Measurements from ENCODE around the gene GPAT3.

The GPAT3 gene

DNA sequence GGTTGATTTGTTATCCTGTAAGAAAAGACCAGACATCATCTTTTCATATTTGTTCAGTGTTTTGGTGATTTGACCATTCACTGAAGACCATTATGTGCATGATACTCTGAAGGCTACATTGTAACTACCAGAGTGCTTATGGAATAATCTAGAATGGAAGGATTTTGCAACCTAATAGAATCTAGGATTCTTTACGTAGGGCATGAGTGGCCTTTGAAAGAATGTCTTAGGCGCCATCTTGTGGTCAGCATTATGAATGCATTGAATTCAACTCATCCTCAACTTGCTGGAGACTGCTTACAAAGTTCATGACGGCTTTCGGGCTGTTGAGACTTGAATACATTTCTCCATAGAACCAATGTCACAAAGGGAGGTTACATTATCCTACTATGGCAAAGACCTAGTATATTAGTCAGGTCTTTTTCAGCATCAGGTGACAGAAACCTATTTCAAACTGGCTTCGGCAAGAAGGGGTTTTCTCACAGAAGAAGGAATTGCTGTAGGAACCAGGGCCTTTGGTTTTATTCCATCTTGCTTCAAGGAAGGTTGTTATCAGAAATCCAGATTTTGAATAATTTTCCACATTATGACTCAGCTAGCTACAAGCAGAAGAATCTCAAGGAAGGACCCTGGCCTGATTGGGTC is 104.1 kb downstream of the GPAT3 start:
- H3K36me3 ChIP-seq (ENCODE audit: control insufficient read depth in 1 of 2, insufficient read depth in 2 of 2, low read length in 2 of 2) = no peaks in the 10 kb centered on the region
- H3K27me3 ChIP-seq (ENCODE audit: insufficient read depth, low read length) = no peaks in the 10 kb centered on the region
- no peaks in the 10 kb centered on the region for H3K4me1 ChIP-seq (ENCODE audit: control insufficient read depth in 1 of 2, insufficient read depth in 2 of 2, low read length in 2 of 2)
- no peak overlapping the region for H3K14ac ChIP-seq (ENCODE audit: low read length)
- DNase-seq = peak; percentile 74 to 93
- no peak overlapping the region for H3K4me3 ChIP-seq (ENCODE audit: low read depth, low read length)
- H3K79me2 ChIP-seq (ENCODE audit: control insufficient read depth, insufficient read depth, low read length, poor library complexity) = no peaks in the 10 kb centered on the region
- H3K18ac ChIP-seq (ENCODE audit: low read length) = no peak overlapping the region
- no peak overlapping the region for H2AK5ac ChIP-seq (ENCODE audit: low read length)
- H3K27ac ChIP-seq (ENCODE audit: low read depth, low read length) = no peak overlapping the region
- H4K12ac ChIP-seq (ENCODE audit: low read depth, low read length) = no peak overlapping the region
- H3K23ac ChIP-seq (ENCODE audit: low read length) = no peak overlapping the region
- H3K79me1 ChIP-seq (ENCODE audit: low read length) = no peaks in the 10 kb centered on the region
- H3K9me3 ChIP-seq (ENCODE audit: insufficient read depth, low read depth, low read length) = no peaks in the 10 kb centered on the region
- H3K9ac ChIP-seq (ENCODE audit: low read length) = no peak overlapping the region
- no peak overlapping the region for H2AFZ ChIP-seq (ENCODE audit: insufficient read depth, low read length, poor library complexity)
- H4K91ac ChIP-seq (ENCODE audit: low read depth, low read length) = no peak overlapping the region
- no peak overlapping the region for H3K4me2 ChIP-seq (ENCODE audit: low read length)
- H4K8ac ChIP-seq (ENCODE audit: low read depth, low read length) = no peak overlapping the region
- no peak overlapping the region for H3K4ac ChIP-seq (ENCODE audit: low read depth, low read length)
- no peak overlapping the region for H2BK5ac ChIP-seq (ENCODE audit: low read depth, low read length, poor library complexity)
- no peak overlapping the region for H2BK120ac ChIP-seq (ENCODE audit: insufficient read depth, low read length, poor library complexity)
- WGBS (ENCODE audit: extremely low coverage, insufficient coverage, insufficient read length) = no CpG with 5 or more reads among the region's 5 CpGs
- no peak overlapping the region for H2BK12ac ChIP-seq (ENCODE audit: low read length)

DNA sequence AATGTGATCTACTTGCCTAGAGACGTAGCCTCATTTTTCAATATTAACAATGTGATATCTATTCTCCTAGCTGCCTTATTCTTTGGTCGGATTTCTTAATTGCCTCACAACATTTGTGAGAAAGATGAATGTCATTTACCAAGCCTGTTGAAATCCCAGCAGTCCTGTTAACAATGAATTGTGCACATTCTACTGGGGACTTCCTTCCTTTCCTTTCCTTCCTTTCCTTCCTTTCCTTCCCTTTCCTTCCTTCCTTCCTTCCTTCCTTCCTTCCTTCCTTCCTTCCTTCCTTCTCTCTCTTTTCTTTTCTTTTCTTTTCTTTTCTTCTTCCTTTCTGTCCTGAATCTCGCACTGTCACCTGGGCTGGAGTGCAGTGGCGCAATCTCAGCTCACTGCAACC is 107.1 kb downstream of the GPAT3 start:
- no peak overlapping the region for H3K9ac ChIP-seq (ENCODE audit: low read length)
- no peaks in the 10 kb centered on the region for H3K79me2 ChIP-seq (ENCODE audit: control insufficient read depth, insufficient read depth, low read length, poor library complexity)
- no peak for DNase-seq
- H3K79me1 ChIP-seq (ENCODE audit: low read length) = no peaks in the 10 kb centered on the region
- H3K14ac ChIP-seq (ENCODE audit: low read length) = no peak overlapping the region
- no peak overlapping the region for H4K8ac ChIP-seq (ENCODE audit: low read depth, low read length)
- no peaks in the 10 kb centered on the region for H3K4me1 ChIP-seq (ENCODE audit: control insufficient read depth in 1 of 2, insufficient read depth in 2 of 2, low read length in 2 of 2)
- no peak overlapping the region for H3K27ac ChIP-seq (ENCODE audit: low read depth, low read length)
- H3K27me3 ChIP-seq (ENCODE audit: insufficient read depth, low read length) = no peaks in the 10 kb centered on the region
- H3K4ac ChIP-seq (ENCODE audit: low read depth, low read length) = no peak overlapping the region
- H2BK5ac ChIP-seq (ENCODE audit: low read depth, low read length, poor library complexity) = no peak overlapping the region
- H3K9me3 ChIP-seq (ENCODE audit: insufficient read depth, low read depth, low read length) = no peaks in the 10 kb centered on the region
- H4K12ac ChIP-seq (ENCODE audit: low read depth, low read length) = no peak overlapping the region
- H2BK120ac ChIP-seq (ENCODE audit: insufficient read depth, low read length, poor library complexity) = no peak overlapping the region
- no peak overlapping the region for H3K23ac ChIP-seq (ENCODE audit: low read length)
- H3K36me3 ChIP-seq (ENCODE audit: control insufficient read depth in 1 of 2, insufficient read depth in 2 of 2, low read length in 2 of 2) = no peaks in the 10 kb centered on the region
- no peak overlapping the region for H3K4me2 ChIP-seq (ENCODE audit: low read length)
- no peak overlapping the region for H4K91ac ChIP-seq (ENCODE audit: low read depth, low read length)
- no peak overlapping the region for H3K4me3 ChIP-seq (ENCODE audit: low read depth, low read length)
- H2BK12ac ChIP-seq (ENCODE audit: low read length) = no peak overlapping the region
- no peak overlapping the region for H2AFZ ChIP-seq (ENCODE audit: insufficient read depth, low read length, poor library complexity)
- no peak overlapping the region for H2AK5ac ChIP-seq (ENCODE audit: low read length)
- no CpG with 5 or more reads among the region's 4 CpGs for WGBS (ENCODE audit: extremely low coverage, insufficient coverage, insufficient read length)
- H3K18ac ChIP-seq (ENCODE audit: low read length) = no peak overlapping the region

DNA sequence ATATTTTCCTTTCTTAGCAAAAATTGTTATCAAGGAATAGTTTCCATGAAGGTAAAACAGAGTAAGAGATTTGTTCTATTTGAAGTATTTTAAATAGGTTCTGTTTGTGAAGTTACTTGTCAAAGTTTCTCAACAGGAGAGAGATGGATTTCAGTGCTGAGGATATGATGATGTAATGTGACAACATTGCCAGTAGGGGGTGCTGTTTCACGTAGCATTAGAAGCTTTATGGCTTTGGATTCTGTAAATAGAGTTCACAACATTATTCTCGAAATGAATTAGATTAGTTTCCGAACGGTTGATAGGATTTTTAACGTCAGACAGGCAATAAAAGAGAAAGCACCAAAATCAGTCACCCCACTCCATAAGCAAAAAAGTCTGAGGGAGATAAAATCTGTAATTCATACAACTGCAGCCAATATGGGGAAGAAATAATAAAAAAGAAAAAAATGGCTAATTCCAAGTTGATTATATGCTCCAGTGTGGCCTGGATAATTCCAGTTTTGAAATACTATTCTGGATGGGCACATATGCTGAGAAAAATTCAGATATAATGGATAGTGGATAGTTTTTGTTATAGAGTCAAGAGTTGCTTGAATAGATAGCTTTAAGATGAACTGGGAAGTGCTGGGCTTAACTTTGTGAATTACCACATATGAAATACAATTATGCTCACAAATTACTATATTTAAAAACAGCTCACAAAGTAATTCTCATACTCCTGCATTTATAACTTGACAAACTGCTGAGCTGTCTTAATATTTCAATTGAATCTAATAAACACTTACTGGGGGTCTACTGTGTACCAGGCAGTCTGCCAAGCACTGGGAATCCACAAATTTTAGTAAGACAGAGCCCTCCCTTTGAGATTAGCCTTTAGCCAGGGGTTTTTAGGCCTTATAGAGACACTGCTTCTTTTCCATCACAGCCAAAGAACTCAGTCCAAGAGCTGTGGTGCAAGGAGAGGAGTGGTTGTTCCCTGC is 109.1 kb downstream of the GPAT3 start:
- no peaks in the 10 kb centered on the region for H3K9me3 ChIP-seq (ENCODE audit: insufficient read depth, low read depth, low read length)
- no peak overlapping the region for H3K14ac ChIP-seq (ENCODE audit: low read length)
- H3K4me1 ChIP-seq (ENCODE audit: control insufficient read depth in 1 of 2, insufficient read depth in 2 of 2, low read length in 2 of 2) = no peaks in the 10 kb centered on the region
- H3K27me3 ChIP-seq (ENCODE audit: insufficient read depth, low read length) = no peaks in the 10 kb centered on the region
- no peak overlapping the region for H4K91ac ChIP-seq (ENCODE audit: low read depth, low read length)
- H3K9ac ChIP-seq (ENCODE audit: low read length) = no peak overlapping the region
- no peaks in the 10 kb centered on the region for H3K36me3 ChIP-seq (ENCODE audit: control insufficient read depth in 1 of 2, insufficient read depth in 2 of 2, low read length in 2 of 2)
- no peak overlapping the region for H3K4ac ChIP-seq (ENCODE audit: low read depth, low read length)
- H2AFZ ChIP-seq (ENCODE audit: insufficient read depth, low read length, poor library complexity) = no peak overlapping the region
- no CpG with 5 or more reads among the region's 5 CpGs for WGBS (ENCODE audit: extremely low coverage, insufficient coverage, insufficient read length)
- no peaks in the 10 kb centered on the region for H3K79me2 ChIP-seq (ENCODE audit: control insufficient read depth, insufficient read depth, low read length, poor library complexity)
- H3K4me2 ChIP-seq (ENCODE audit: low read length) = no peak overlapping the region
- peak; percentile 37 to 78 for DNase-seq
- H4K12ac ChIP-seq (ENCODE audit: low read depth, low read length) = no peak overlapping the region
- peak overlapping the region; percentile 15 for H2BK120ac ChIP-seq (ENCODE audit: insufficient read depth, low read length, poor library complexity)
- no peak overlapping the region for H2BK12ac ChIP-seq (ENCODE audit: low read length)
- no peak overlapping the region for H4K8ac ChIP-seq (ENCODE audit: low read depth, low read length)
- H3K4me3 ChIP-seq (ENCODE audit: low read depth, low read length) = no peak overlapping the region
- H3K27ac ChIP-seq (ENCODE audit: low read depth, low read length) = no peak overlapping the region
- H3K79me1 ChIP-seq (ENCODE audit: low read length) = no peaks in the 10 kb centered on the region
- no peak overlapping the region for H3K23ac ChIP-seq (ENCODE audit: low read length)
- H2BK5ac ChIP-seq (ENCODE audit: low read depth, low read length, poor library complexity) = no peak overlapping the region
- H2AK5ac ChIP-seq (ENCODE audit: low read length) = no peak overlapping the region
- no peak overlapping the region for H3K18ac ChIP-seq (ENCODE audit: low read length)

DNA sequence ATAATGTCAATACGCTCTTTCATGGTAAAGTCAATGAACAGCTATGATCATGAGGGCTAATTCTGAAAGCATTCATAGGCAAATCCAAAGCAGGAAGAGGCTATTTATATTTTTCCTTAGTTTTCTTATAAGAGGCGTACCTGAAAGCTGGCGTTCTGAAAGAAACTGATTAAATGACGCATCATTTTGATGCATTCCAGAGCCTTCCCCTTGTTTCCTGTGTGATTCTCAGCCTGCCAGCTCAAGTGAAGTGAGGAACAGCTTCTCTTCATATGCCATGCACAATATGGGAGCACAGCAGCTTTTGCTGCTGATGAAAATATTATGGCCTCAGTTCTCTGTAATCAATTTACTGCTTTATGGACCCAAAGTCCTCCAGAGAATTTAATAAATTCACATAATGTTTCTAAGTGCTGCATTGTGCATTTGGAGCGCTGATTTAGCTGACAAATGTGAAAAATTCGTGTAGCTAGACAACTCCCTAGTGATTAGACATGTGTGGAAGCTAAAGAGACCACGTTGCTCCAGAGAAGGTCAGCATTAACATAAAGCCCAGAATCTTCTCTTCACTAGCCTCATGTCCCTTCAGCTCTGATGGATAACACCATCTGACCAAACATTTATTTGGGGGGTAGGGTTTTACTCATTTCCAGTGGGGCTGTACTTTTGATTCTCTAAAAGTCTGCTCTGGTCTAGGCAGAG is 110.8 kb downstream of the GPAT3 start:
- no peak overlapping the region for H3K23ac ChIP-seq (ENCODE audit: low read length)

More for the DNA sequence above, 110.8 kb downstream of the GPAT3 start:
- Histone ChIP-seq H3K27ac (ENCODE audit: low read depth, low read length) (no peak overlapping the region), H3K9ac (ENCODE audit: low read length) (no peak overlapping the region), H3K79me2 (ENCODE audit: control insufficient read depth, insufficient read depth, low read length, poor library complexity) (no peaks in the 10 kb centered on the region), H3K79me1 (ENCODE audit: low read length) (no peaks in the 10 kb centered on the region), H2AK5ac (ENCODE audit: low read length) (no peak overlapping the region), H3K9me3 (ENCODE audit: insufficient read depth, low read depth, low read length) (no peaks in the 10 kb centered on the region), H3K4me2 (ENCODE audit: low read length) (no peak overlapping the region), H2BK5ac (ENCODE audit: low read depth, low read length, poor library complexity) (no peak overlapping the region), H2BK120ac (ENCODE audit: insufficient read depth, low read length, poor library complexity) (no peak overlapping the region), H3K18ac (ENCODE audit: low read length) (no peak overlapping the region), H4K12ac (ENCODE audit: low read depth, low read length) (no peak overlapping the region), H3K36me3 (ENCODE audit: control insufficient read depth in 1 of 2, insufficient read depth in 2 of 2, low read length in 2 of 2) (no peaks in the 10 kb centered on the region), H2AFZ (ENCODE audit: insufficient read depth, low read length, poor library complexity) (no peak overlapping the region), H3K4me1 (ENCODE audit: control insufficient read depth in 1 of 2, insufficient read depth in 2 of 2, low read length in 2 of 2) (no peaks in the 10 kb centered on the region), H4K8ac (ENCODE audit: low read depth, low read length) (no peak overlapping the region), H3K27me3 (ENCODE audit: insufficient read depth, low read length) (no peaks in the 10 kb centered on the region), H4K91ac (ENCODE audit: low read depth, low read length) (no peak overlapping the region), H3K14ac (ENCODE audit: low read length) (no peak overlapping the region), H3K4me3 (ENCODE audit: low read depth, low read length) (no peak overlapping the region), H3K4ac (ENCODE audit: low read depth, low read length) (no peak overlapping the region), H2BK12ac (ENCODE audit: low read length) (no peak overlapping the region)
- no CpG with 5 or more reads among the region's 7 CpGs for WGBS (ENCODE audit: extremely low coverage, insufficient coverage, insufficient read length)
- no peak for DNase-seq
